GM18511 (cell line): ENCODE data around the gene SLC39A6.
"Not testable (repeated sequence)": the region's sequence is repeated elsewhere in the genome, so short reads cannot be mapped to it uniquely, and the experiment has no call there.

Experiments
- ATAC-seq: cut with Tn5 transposase; IDR thresholded peaks from one replicate; pipeline ENCODE4 v1.9.1; 2021; ENCODE audit warnings: mild to moderate bottlenecking, moderate library complexity; ENCODE audit not compliant: unreplicated experiment

Gene SLC39A6

GRCh38 chr18:36066001-36066400 is 63.1 kb downstream of the SLC39A6 start:
- no peak for ATAC-seq

GRCh38 chr18:36064809-36065079 is 64.4 kb downstream of the SLC39A6 start:
- not testable (repeated sequence) for ATAC-seq

GRCh38 chr18:36064027-36064808 is 64.9 kb downstream of the SLC39A6 start:
- no peak for ATAC-seq

- no peak for ATAC-seq
These were observed 70.5 kb downstream of the SLC39A6 start for GRCh38 chr18:36058674-36059073.
